Measurements from ENCODE around the gene ZDHHC5. TPM values are rescaled to one million over a fixed set of nuclear protein-coding genes. Genes with fewer than 3 reads are reported as not detected.

Gene ZDHHC5
- total RNA-seq, 1 experiment from 2014 or later = 65.2 TPM

- Histone ChIP-seq H3K14ac (ENCODE audit: insufficient read depth, low read length) (no peak overlapping the region), H4K91ac (ENCODE audit: insufficient read length, low read depth, low read length) (no peak overlapping the region), H3K4me2 (ENCODE audit: insufficient read depth, insufficient read length, low read length) (no peak overlapping the region), H3K27me3 (ENCODE audit: insufficient read depth, low read length) (no peaks in the 10 kb centered on the region), H3K56ac (ENCODE audit: insufficient read length, low read depth, low read length) (no peak overlapping the region), H2BK5ac (ENCODE audit: insufficient read length, low read length) (no peak overlapping the region), H2BK20ac (ENCODE audit: low read depth, low read length, poor library complexity, severe bottlenecking) (no peak overlapping the region), H3K9ac (ENCODE audit: extremely low read depth, insufficient read length, low read length) (no peak overlapping the region), H3K4ac (ENCODE audit: low read depth, low read length) (no peak overlapping the region), H3K79me1 (ENCODE audit: insufficient read depth, low read depth, low read length, poor library complexity, severe bottlenecking) (no peaks in the 10 kb centered on the region), H3K23ac (ENCODE audit: insufficient read length, low read depth, low read length) (no peak overlapping the region), H3K4me1 (ENCODE audit: insufficient read depth, low read length) (no peaks in the 10 kb centered on the region), H2AK5ac (ENCODE audit: insufficient read length, low read length) (no peak overlapping the region), H2AFZ (ENCODE audit: low read length) (no peak overlapping the region), H3T11ph (ENCODE audit: low read length) (no peak overlapping the region), H3K9me3 (ENCODE audit: control insufficient read depth, low read depth, low read length) (no peaks in the 10 kb centered on the region), H2BK15ac (ENCODE audit: low read depth, low read length) (no peak overlapping the region), H3K79me2 (ENCODE audit: insufficient read depth, low read length) (peaks cover 4% of the 10 kb centered on the region; the same call in 1 of the 2 replicates), H4K5ac (ENCODE audit: insufficient read length, low read depth, low read length) (no peak overlapping the region), H3K18ac (ENCODE audit: insufficient read length, low read depth, low read length) (no peak overlapping the region), H2BK12ac (ENCODE audit: insufficient read length, low read depth, low read length) (no peak overlapping the region), H2BK120ac (ENCODE audit: low read depth, low read length, poor library complexity, severe bottlenecking) (no peak overlapping the region), H4K20me1 (ENCODE audit: control insufficient read depth, insufficient read depth, insufficient read length) (no peaks in the 10 kb centered on the region), H4K8ac (replicated peaks; ENCODE audit: insufficient read length, low read depth, low read length) (no peak overlapping the region), H3K27ac (ENCODE audit: insufficient read length, low read depth, low read length) (no peak overlapping the region), H3K23me2 (ENCODE audit: insufficient read length, low read depth, low read length, poor library complexity, severe bottlenecking) (peaks cover 10% of the 10 kb centered on the region)
- TF ChIP-seq CTCF (conservative IDR thresholded peaks at IDR 0.05) = peak; percentile 48; the same call in 2 of the 3 replicates
- Mint-ChIP-seq H3K27ac (no peak overlapping the region), H3K4me3 (no peak overlapping the region), H3K9me3 (no peaks in the 10 kb centered on the region; a peak in 1 of 5 replicates), H3K36me3 (ENCODE audit: insufficient read depth in 1 of 3, low read depth in 3 of 3) (peaks cover 18 to 36% (median 32%) of the 10 kb centered on the region in 3 experiments), H3K27me3 (ENCODE audit: low read depth) (no peaks in the 10 kb centered on the region), H3K4me1 (peaks cover 7 to 10% of the 10 kb centered on the region in 2 experiments; a peak in 3 of 4 replicates)
- WGBS (ENCODE audit: extremely low coverage, insufficient read length, low lambda C conversion rate) = no CpG with 5 or more reads among the region's 4 CpGs
- no peak for DNase-seq
These were observed 5.0 kb upstream of the ZDHHC5 start for GRCh38 chr11:57662893-57663292.

Measured in H9 (cell line).